MM.1S (cell line): ENCODE measurements around the gene HEPACAM.

ENCODE experiments used
- DNase-seq: peaks from one replicate; pipeline ENCODE4 v3.0.0-alpha.2; 2015
- H2AFZ ChIP-seq: fragments of 300-600 bp; sonication (generic); 2 replicates; pipeline ENCODE4 v1.6.0; 2016; ENCODE audit warnings: antibody characterized with exemption, low read length
- H3F3A ChIP-seq: fragments of 300-600 bp; sonication (generic); 2 replicates; pipeline ENCODE4 v1.6.1; 2016; ENCODE audit warnings: mild to moderate bottlenecking, antibody characterized with exemption, low read length, moderate library complexity, mixed read lengths; ENCODE audit not compliant: insufficient read depth
- H3K27ac ChIP-seq: fragments of 300-600 bp; sonication (generic); 2 replicates; pipeline ENCODE4 v1.5.1; 2016; ENCODE audit warnings: mild to moderate bottlenecking, low read length
- H3K27me3 ChIP-seq: fragments of 300-600 bp; sonication (generic); replicated peaks from 2 replicates; pipeline ENCODE4 v1.6.0; 2016; ENCODE audit warnings: low read length; ENCODE audit not compliant: insufficient read depth
- H3K36me3 ChIP-seq: fragments of 300-600 bp; sonication (generic); replicated peaks from 2 replicates; pipeline ENCODE4 v1.6.1; 2016; ENCODE audit warnings: mild to moderate bottlenecking, low read length, mixed read lengths; ENCODE audit not compliant: insufficient read depth
- H3K4me1 ChIP-seq: fragments of 300-600 bp; sonication (generic); 2 replicates; pipeline ENCODE4 v1.6.1; 2016; ENCODE audit warnings: low read length, mixed read lengths
- H3K4me2 ChIP-seq: fragments of 300-600 bp; sonication (generic); 2 replicates; pipeline ENCODE4 v1.6.0; 2016; ENCODE audit warnings: low read depth, low read length
- H3K4me3 ChIP-seq: fragments of 300-600 bp; sonication (generic); 2 replicates; pipeline ENCODE4 v1.5.1; 2016; ENCODE audit warnings: low read length, mixed read lengths
- H3K79me2 ChIP-seq: fragments of 300-600 bp; sonication (generic); 2 replicates; pipeline ENCODE4 v1.6.1; 2016; ENCODE audit warnings: mixed run types, low read length, mixed read lengths
- H3K9ac ChIP-seq: fragments of 300-600 bp; sonication (generic); 2 replicates; pipeline ENCODE4 v1.6.1; 2016; ENCODE audit warnings: low read length, mixed read lengths
- H3K9me2 ChIP-seq: fragments of 300-600 bp; sonication (generic); replicated peaks from 2 replicates; pipeline ENCODE4 v1.6.1; 2016; ENCODE audit warnings: mild to moderate bottlenecking, low read length, mixed read lengths; ENCODE audit not compliant: insufficient read depth
- H3K9me3 ChIP-seq: fragments of 300-600 bp; sonication (generic); replicated peaks from 2 replicates; pipeline ENCODE4 v1.6.1; 2016; ENCODE audit warnings: mild to moderate bottlenecking, low read length, mixed read lengths; ENCODE audit not compliant: insufficient read depth
- H4K20me1 ChIP-seq: fragments of 300-600 bp; sonication (generic); 2 replicates; pipeline ENCODE4 v1.6.1; 2016; ENCODE audit warnings: mild to moderate bottlenecking, low read length, moderate library complexity, mixed read lengths; ENCODE audit not compliant: insufficient read depth
- CTCF ChIP-seq: fragments of 300-600 bp; sonication (generic); IDR thresholded peaks from 2 replicates; pipeline ENCODE4 v1.5.1; 2016; ENCODE audit warnings: antibody characterized with exemption, low read length, mixed read lengths
- EZH2 ChIP-seq: fragments of 300-600 bp; sonication (generic); optimal IDR thresholded peaks from 2 replicates; pipeline ENCODE3; 2017; ENCODE audit warnings: low read depth, mild to moderate bottlenecking, antibody characterized with exemption, low read length, mixed read lengths
- EZH2phosphoT487 ChIP-seq: fragments of 300-600 bp; sonication (generic); IDR thresholded peaks from 2 replicates; pipeline ENCODE4 v1.6.1; 2018; ENCODE audit warnings: antibody characterized with exemption, low read length

HEPACAM gene

GRCh38 chr11:124870430-124870829 lies 65.4 kb downstream of the HEPACAM start:
- no peak for DNase-seq
- no peak overlapping the region for H3K4me2 ChIP-seq
- H3K9me2 ChIP-seq, result no peaks in the 10 kb centered on the region
- no peak overlapping the region for H2AFZ ChIP-seq
- H3K79me2 ChIP-seq, result no peaks in the 10 kb centered on the region
- no peaks in the 10 kb centered on the region for H3K36me3 ChIP-seq
- no peak overlapping the region for H3K4me3 ChIP-seq
- H3K9me3 ChIP-seq, result no peaks in the 10 kb centered on the region
- no peaks in the 10 kb centered on the region for H3F3A ChIP-seq
- no peak for TF ChIP-seq EZH2phosphoT487
- TF ChIP-seq CTCF, result no peak
- TF ChIP-seq EZH2, result no peak
- no peaks in the 10 kb centered on the region for H4K20me1 ChIP-seq
- peaks cover 81% of the 10 kb centered on the region for H3K27me3 ChIP-seq
- no peak overlapping the region for H3K27ac ChIP-seq
- H3K4me1 ChIP-seq, result no peaks in the 10 kb centered on the region
- no peak overlapping the region for H3K9ac ChIP-seq

GRCh38 chr11:124869856-124870387 lies 65.9 kb downstream of the HEPACAM start:
- Histone ChIP-seq H3K36me3 (no peaks in the 10 kb centered on the region), H3K4me2 (no peak overlapping the region), H3K79me2 (no peaks in the 10 kb centered on the region), H3K9me2 (no peaks in the 10 kb centered on the region), H3K4me1 (no peaks in the 10 kb centered on the region), H3K27ac (no peak overlapping the region), H3K4me3 (no peak overlapping the region), H3F3A (no peaks in the 10 kb centered on the region), H4K20me1 (no peaks in the 10 kb centered on the region), H3K9ac (no peak overlapping the region), H3K9me3 (no peaks in the 10 kb centered on the region), H2AFZ (no peak overlapping the region), H3K27me3 (peaks cover 86% of the 10 kb centered on the region)
- no peak for DNase-seq
- no peak for TF ChIP-seq CTCF
- no peak for TF ChIP-seq EZH2
- TF ChIP-seq EZH2phosphoT487, result no peak

- no peaks in the 10 kb centered on the region for H3K9me2 ChIP-seq
- no peak overlapping the region for H2AFZ ChIP-seq
- H3K9ac ChIP-seq, result no peak overlapping the region
- H4K20me1 ChIP-seq, result no peaks in the 10 kb centered on the region
- DNase-seq, result no peak
- no peaks in the 10 kb centered on the region for H3F3A ChIP-seq
- H3K4me3 ChIP-seq, result no peak overlapping the region
- peaks cover 92% of the 10 kb centered on the region for H3K27me3 ChIP-seq
- no peaks in the 10 kb centered on the region for H3K36me3 ChIP-seq
- no peak overlapping the region for H3K4me2 ChIP-seq
- no peaks in the 10 kb centered on the region for H3K9me3 ChIP-seq
- H3K4me1 ChIP-seq, result no peaks in the 10 kb centered on the region
- H3K79me2 ChIP-seq, result no peaks in the 10 kb centered on the region
- TF ChIP-seq EZH2 (no peak), EZH2phosphoT487 (no peak), CTCF (no peak)
- H3K27ac ChIP-seq, result no peak overlapping the region
These were observed 66.5 kb downstream of the HEPACAM start for GRCh38 chr11:124869331-124869730.
